GM18520 (cell line): ENCODE results near the gene TMEM269.

Source experiments
- ATAC-seq: cut with Tn5 transposase; IDR thresholded peaks from one replicate; pipeline ENCODE4 v1.9.1; 2021; ENCODE audit not compliant: unreplicated experiment

The TMEM269 gene

DNA sequence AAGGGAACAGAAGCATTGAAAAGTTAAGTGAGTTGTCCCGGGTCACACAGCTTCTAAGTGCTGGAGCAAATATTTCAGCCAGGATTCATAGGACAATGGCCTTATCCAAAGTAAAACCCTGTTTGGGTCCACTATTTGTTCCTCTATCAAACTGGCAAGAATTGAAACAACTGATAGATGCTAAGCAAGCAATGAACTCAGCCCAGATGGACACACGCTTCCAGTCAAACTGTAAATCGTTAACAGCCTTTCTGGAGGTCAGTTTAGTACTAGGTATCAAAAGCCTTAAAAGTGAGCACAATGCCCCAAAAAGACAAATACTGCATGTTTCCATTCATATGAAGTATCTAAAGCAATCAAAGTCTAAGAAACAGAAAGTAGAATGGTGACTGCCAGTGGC, 33.2 kb downstream of the TMEM269 start:
- ATAC-seq, result no peak

DNA sequence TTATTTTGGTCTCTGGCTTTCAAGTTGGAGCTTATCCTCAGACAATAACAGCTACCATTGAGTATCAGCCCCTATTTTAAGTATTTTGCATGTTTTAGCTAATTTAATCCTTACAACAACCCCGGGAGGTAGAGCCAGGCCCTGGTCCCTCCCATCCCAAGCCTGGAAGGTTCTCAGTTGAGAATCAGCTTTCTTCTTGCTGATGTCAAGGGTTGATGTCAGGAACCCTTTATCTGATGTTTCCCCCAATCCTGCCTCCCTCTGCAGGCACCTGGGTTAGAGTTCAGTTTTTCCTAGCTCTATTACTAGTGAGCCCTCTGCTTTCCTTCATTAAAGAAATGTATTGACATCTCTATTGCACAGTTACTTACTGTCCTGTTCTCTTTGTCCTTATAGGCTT, 36.0 kb downstream of the TMEM269 start:
- no peak for ATAC-seq

DNA sequence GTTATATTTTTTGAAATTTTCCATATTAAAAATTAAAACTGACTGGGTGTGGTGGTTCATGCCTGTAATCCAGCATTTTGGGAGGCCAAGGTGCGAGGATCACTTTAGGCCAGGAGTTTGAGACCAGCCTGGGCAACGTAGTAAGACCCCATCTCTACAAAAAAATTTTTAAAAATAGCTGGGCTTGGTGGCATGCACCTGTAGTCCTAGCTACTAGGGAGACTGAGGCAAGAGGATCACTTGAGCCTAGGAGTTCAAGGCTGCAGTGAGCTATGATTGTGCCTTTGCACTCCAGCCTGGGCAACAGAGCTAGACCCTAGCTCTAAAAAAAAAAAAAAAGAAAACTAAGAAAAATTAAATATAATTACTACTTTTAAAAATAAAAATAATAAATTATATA, 36.9 kb downstream of the TMEM269 start:
- no peak for ATAC-seq

DNA sequence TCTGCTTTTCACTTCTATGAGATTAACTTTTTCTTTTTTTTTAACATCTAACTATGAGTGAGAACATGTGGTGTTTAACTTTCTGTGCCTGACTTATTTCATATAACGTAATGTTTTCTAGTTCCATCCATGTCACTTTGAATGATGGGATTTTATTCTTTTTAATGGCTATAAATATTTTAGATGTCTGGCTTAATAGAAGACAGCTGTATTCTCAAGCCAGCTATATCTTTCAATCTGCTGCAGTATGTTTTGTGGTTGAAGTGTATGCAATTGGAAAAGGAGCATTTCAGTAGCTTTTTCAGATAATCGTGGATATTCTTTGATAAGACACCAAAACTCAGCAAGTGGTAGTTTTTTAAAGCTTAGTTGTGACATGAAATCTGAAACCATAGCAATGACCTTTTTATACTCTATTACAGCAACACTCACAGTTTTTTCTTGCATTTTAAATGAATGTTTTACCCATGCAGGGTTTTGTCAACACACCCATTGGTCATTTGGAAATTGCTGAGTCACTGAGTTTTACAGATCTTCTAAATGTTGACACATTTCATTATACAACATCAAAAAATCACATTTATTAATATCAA, 38.1 kb downstream of the TMEM269 start:
- no peak for ATAC-seq

DNA sequence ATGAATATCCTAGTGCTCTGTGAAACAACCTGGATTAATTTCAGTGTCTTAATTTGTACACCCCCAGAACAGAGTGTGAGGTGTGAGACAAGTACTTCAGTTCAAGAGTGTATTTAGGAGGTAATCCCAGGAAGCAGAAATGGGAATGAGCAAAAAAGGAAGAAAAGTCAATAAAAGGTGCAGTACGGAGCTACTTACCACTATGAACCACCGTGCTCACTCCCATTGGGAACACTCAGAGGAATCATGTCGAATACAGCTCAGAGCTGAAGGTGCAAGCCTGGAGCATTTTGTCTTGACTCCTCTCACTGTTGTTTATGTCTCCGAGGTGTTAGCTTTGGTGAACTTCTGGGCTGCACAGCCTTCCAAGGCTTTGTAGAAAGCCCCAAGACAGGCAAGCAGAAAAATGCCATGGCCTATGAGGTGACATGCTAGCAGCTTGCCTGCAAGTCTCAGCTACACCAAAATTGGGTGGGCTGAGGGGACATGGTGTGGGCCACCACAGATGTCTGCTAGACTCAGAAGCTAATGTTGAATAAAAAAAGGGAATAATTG, 39.8 kb downstream of the TMEM269 start:
- ATAC-seq, result no peak

DNA sequence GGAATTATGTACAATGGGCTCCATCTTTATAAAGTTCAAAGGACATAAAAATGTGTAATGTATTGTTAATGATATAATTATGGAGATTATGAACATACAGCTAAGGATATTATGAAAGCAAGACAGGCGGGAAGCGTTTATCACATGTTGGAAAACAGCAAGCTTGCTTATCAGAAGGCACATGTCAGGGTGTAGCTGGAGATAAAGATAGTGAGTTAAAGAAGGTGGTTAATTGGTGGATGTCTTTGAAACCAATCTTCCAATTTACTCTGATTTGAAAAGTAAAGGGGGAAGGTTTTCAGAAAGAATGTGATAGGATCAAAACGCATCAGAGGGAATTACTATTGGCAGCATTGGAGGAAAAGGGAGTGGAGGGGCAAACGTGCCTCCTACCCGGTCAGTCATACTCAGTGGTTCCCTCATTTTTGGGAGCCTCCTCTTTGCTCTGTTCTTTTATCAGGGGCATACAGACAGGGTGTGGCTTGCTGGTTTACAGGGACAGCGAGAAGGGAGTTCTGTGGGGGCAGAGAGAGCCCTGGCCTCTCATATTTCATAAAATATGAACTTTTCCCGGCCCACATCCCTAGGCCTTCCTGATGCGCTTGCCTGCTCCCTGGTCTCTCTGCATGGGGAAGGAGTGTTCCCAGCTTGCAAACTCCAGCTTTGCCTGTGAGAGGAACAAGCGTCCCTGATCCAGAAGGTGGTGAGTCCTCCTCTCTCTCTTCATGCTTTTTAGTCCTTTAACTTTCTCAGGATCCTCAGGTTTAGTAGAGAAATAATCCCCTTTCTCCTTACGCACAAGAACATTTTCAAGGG, 40.5 kb downstream of the TMEM269 start:
- ATAC-seq, result no peak

DNA sequence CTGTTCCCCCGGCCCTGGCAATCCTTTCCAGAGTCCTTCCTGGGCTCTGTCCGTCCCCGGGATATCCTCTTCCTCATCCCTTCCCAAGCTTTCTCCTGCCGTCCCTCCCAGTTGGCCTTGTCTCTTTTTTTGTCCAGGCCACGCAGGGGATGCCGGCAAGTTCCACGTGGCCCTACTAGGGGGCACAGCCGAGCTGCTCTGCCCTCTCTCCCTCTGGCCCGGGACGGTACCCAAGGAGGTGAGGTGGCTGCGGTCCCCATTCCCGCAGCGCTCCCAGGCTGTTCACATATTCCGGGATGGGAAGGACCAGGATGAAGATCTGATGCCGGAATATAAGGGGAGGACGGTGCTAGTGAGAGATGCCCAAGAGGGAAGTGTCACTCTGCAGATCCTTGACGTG, 45.8 kb downstream of the TMEM269 start:
- no peak for ATAC-seq

DNA sequence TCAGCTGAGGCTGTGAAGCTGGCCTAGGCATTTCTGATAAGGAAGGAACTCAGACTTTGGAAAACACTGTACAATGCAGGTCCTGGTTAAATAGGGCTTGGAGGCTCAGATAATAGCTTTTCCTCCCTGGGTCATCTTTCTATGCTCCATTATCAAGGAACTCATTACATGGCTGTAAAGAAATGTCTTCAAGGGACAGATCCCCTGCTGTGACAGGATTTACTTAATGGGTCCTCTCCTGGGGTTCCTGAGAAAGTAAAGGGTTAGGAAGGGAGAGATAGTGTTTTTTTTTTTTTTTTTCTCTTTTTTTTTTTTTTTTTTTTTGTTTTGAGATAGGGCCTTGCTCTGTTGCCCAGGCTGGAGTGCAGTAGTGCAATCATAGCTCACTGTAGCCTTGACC, 46.5 kb downstream of the TMEM269 start:
- ATAC-seq, result no peak

DNA sequence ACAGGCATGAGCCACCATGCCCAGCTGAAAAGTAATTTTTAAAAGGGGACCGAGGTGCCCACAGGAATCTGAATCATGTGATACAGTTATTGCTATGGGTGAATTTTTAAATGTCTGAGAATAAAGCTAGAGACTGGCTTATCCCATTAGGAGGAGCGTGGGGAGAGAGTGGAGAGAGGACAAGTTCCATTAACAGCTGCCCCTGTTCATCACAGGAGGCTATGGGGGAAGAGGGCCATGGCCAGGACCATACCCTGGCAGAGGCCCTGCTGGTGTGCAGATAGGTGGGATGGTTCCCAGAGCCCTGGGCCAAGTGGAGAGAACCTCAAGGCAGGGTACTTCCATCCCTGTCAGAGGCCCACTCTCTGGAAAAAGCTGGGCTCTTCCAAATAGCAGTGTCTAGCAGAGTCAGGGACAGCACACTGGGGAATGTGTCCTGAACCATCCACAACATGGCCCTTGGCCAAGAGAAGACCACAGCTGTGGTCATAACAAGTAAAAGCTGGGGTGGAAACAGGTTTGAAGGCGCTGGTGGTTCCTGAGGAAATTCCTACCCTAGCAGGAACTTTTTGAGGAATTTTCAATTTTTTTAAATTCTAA, 48.0 kb downstream of the TMEM269 start:
- no peak for ATAC-seq

DNA sequence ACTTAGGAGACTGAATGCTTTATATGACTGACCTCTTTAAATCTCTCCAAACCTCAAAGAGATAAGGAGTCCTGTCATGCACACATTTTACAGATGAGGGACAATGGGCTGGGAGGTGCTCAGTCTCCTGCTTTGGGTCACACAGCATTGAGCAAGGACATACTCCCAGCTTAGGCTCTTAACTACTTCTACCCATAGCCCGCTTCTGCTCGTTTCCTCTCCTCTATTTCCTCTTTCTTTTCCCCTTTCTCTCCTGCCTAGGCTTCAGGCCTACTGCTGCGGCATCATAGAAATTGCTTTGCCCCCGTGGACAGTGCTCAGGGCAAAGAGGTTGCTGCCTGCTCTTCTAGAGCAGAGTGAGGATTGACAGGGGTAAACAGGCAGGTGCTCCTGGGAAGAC, 49.2 kb downstream of the TMEM269 start:
- ATAC-seq, result no peak

DNA sequence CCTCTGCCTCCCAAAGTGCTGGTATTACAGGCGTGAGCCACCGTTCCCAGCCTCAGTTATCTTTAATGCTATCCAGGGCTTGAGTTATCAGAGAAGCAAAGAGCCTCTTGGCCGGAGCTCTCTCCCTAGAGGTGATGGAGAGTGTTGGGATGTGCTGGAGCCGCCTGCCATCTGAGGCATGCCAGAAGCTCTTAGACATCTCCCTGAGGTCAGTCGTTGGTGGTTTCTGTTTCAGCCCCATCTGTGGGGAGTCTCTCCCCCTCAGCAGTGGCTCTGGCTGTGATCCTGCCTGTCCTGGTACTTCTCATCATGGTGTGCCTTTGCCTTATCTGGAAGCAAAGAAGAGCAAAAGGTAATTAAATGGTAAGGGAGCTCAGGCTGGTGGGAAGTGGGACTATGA, 50.0 kb downstream of the TMEM269 start:
- ATAC-seq, result no peak

DNA sequence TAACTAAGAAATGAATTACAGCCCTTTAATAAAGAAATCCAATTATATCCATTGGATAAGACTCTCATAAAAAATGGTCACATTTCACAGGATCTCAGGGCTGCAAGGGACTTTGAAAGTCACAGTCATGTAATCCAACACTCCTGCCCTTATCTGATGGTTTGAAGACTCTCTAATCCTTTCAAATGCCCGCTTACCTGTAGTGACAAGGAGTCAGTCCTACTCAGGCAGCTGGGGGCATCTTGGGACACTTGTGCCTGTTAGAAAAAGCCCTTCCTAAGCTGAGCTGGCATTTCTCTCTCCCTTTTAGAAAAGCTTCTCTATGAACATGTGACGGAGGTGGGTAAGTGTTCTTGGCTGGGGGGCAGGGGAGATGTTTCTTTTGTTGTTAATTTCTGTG, 50.6 kb downstream of the TMEM269 start:
- no peak for ATAC-seq

DNA sequence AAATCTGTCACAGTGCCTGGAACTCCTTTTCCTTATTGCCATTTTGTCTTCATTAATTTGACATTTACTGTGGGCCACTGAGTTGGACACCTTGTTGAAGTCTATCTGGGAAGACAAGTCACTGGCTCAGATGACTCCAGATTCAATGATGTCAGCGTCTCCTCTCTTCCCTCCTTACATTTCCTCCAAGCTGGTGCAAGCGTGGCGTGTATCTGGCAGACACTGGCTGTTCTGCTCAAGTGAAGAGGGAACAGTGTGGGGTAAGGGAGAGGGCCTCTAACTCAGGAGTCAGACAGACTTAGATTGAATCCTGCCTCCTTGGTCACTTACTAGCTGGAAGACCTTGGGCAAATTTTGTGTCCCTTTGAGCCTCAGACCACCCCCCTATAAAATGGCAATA, 52.9 kb downstream of the TMEM269 start:
- no peak for ATAC-seq

DNA sequence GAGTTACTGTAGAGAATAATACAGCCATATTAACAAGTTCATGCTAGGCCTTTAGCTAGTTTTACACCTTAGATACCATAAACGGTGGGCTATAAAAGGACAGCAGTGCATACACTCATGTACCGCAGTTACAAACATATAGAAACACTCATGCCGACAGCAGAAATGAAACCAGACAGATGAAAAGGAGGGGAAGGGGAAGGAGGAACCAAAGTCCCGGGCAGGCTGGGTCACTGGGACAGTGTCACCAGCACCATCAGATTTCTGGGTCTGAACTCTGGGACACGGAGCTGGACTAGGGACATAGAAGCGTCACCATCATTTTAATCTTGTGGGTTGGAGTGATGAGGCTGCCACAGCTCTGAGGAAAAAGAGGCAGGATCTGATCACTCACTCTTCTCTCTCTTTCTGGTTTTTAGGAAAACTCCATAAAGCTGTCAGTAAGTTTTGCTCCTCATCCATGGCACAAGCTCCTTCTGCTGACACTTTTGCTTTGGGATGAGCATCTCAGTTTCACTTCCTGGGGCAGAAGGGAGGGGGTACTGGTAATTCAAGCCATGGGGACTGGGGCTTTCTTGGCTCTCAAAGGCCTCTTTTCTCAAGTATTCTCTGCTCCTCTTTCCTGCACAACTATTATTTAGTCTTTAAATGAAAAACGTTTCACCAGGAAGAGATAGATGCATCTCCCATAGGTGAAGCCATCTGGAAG, 53.8 kb downstream of the TMEM269 start:
- no peak for ATAC-seq

DNA sequence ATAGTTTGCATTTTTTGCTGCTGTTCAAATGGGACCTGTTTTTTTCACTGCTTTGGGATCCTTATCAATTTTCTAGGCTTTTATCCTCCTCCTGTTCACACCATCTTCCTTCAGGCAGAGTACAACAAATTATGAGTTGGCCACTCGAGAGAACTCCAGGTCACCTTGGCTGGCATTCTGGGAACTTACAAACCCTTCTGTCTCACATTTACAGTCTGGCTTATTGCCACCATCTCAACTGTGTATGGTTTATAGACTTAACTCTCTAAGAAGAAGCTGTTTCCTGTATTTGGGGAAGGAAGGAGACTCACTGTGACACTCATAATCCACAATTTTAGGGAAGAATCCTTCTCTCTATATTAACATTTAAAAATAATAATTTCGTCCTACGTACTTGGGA, 56.2 kb downstream of the TMEM269 start:
- no peak for ATAC-seq

DNA sequence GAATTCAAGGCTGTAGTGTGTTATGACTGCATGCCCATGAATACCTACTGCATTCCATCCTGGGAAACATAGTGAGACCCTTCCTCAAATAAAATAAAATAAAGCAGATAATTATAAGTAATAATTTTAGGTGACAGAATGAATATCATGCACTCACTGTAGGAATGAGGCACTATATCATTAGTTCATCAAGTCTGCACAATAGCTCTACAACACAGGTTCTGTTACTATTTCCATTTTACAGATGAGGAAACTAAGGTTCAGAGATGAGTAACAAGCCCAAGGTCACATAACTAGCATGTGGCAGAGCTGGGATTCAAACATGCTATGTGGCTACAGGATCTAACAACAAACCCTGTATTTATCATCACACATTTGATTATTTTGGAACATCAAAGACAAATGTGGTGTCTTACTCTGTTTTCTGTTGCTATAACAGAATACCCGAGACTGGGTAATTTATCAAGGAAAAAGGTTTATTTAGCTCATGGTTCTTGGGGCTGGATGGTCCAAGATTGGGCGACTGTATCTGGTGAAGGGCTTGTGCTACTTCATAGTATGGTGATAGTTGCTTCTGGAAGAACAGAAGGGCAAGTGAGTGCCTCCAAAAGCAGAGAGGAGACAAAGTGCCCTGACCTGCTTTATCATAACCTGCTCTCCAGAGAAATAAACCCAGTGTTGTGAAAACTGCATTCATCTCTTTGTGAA, 56.8 kb downstream of the TMEM269 start:
- ATAC-seq, result no peak

DNA sequence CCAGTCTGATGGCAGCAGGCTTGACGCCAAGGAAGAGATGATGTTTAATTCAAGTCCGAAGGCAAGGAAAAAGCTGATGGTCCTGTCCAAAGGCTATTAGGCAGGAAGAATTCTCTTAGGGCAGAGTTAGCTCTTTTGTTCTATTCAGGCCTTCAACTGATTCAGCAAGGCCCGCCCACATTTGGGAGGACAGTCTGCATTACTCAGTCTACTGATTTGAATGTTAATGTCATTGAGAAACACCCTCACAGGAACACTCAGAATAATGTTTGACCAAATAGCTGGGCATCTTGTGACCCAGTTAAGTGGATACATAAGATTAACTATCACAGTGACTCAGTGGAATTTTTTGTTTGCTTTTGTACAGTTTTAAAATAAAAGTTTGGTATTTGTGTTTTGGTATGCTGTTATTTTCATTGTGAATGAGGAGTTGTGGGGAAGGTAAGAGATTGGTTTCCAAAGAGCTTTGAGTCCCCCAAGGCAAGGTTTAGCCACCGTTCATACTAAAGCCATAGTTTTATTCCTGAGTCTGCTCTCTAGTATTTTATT, 59.9 kb downstream of the TMEM269 start:
- ATAC-seq, result no peak

DNA sequence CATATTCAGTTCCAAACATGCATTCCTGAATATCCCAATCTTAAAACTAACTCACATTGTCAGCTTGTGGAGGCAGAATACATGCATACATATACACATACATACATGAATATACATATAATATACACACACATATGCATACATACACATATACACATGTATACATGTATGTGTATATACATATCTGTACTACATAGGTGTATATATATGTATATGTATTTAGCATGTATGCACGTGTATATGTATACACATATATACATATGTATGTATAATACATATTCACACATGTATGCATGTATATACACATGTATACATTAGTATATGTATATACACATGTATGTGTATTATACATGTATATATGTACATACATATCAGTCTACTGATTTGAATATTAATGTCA, 60.4 kb downstream of the TMEM269 start:
- no peak for ATAC-seq

DNA sequence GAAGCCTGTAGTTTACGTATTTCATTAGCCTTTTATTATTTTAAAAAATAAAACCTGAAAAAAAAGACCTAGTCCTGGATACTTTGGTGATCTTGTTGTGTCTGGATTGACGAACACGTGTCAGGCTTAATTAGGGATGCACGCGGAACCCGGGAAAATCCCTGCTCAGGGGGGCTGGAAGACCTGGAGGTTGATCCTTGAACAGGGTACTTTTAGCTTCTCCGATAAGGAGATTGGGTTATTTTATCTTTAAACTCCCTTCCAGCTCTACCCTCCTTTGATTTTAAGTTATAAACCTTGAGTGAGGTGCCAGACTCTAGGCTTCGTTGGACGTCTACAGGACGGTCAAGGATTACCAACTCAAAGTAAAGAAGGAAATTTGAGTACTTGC, 61.1 kb downstream of the TMEM269 start:
- no peak for ATAC-seq

DNA sequence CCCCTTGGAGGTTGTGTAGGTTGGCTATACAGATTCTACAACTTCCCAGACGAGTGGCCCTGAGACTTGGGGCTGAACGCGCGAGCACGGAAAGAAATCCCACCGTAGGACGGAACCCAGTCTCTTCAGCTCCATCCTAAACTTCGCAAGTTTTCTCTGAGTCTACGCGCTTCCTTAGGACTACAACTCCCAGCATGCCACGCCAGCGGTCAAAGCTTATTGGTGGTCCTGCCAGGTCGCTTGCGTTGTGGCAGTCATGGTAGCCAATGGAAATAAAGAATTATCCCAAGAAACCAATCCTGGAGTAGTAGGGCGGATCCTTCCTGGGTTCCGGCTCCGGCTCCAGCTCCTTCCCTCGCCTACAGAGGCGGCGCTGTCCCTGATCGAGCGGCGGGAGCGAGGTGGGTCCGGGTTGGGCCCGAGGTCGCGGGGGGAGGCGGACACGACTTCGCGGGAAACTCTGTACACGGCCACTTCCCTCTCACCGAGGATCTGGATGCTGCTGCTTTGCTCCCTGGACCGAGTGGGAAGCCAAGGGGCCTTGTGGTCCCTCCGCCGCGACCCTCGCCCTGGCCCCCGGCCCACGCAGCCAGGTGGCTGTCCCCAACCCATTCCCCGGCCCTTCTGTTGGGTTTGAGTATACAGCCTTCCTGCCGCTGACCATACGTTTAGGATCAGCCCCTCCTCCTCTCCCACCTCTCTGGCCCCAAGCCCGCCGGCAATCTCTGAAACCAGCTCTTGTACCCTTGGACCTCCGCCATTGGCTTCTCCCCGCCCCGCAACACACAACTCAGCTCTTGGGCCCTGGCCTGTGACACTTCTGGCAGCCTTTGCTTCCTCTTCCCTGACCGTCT, 61.7 kb downstream of the TMEM269 start, which contains the start of gene ZNF691:
Gene ZNF691 (plus strand): TSS at position 357 of the 854 bp plus-strand sequence. CDS start 3,046 bp downstream, outside the sequence.
- ATAC-seq, result peak; percentile 90
